Lower leg skin (tissue), 4 donors: ENCODE data around the gene TMPRSS9. TPM values are rescaled to one million over a fixed set of nuclear protein-coding genes. Genes with fewer than 3 reads are reported as not detected.

ENCODE experiments used
- DNase-seq, 2 donors: peaks; one replicate each; pipeline ENCODE4 v3.0.0-alpha.2; 2019; ENCODE audit warnings: low spot score in 2 of 2
- H3K4me3 ChIP-seq: fragments of 200-600 bp; sonication (generic); 2 replicates; pipeline ENCODE4 v1.5.1; 2017; ENCODE audit warnings: mild to moderate bottlenecking, low read depth; ENCODE audit not compliant: poor library complexity, severe bottlenecking
- CTCF ChIP-seq, 3 donors: fragments of 450-650 bp; IDR thresholded peaks; one replicate each; pipeline ENCODE4 v1.5.1; 2016; ENCODE audit warnings: antibody characterized with exemption in 3 of 3, mild to moderate bottlenecking in 3 of 3, moderate library complexity in 2 of 3
- POLR2A ChIP-seq, 2 donors: fragments of 450-650 bp; IDR thresholded peaks; one replicate each; pipeline ENCODE4 v1.6.1; 2016 to 2017; ENCODE audit warnings: antibody characterized with exemption in 2 of 2, mild to moderate bottlenecking in 1 of 2, moderate library complexity in 1 of 2
- WGBS, 2 donors: methylation state at CpG; one replicate each; pipeline ENCODE4 v1.1.5; 2018; 5-methylcytosine and 5-hydroxymethylcytosine counted together
- intact Hi-C: fragments of 100-400 bp; cut with DNase I; formaldehyde crosslinking; loops from one replicate; pipeline ENCODE4 v1.15.0; 2023; ENCODE audit warnings: low total_unique reads
- total RNA-seq, 4 donors: library from RNA; depleted of rRNA; stranded (reverse); fragments of >200 nt; gene quantifications; one replicate each; pipeline ENCODE4 v1.1.0, GENCODE V29; 2016

TMPRSS9 gene
- total RNA-seq, 4 donors from 2014 or later, result not detected

- TF ChIP-seq CTCF (IDR thresholded peaks at IDR 0.05), result no peak
- TF ChIP-seq POLR2A (IDR thresholded peaks at IDR 0.05), result no peak
- no peak for DNase-seq
- intact Hi-C loops, result no loop called here
- WGBS, 2 donors, result 88 to 98% methylated on average over 7 of the region's 7 CpGs
- no peak overlapping the region for H3K4me3 ChIP-seq
Measured at GRCh38 chr19:2419754-2420153, 59.7 kb downstream of the TMPRSS9 start.

DNA sequence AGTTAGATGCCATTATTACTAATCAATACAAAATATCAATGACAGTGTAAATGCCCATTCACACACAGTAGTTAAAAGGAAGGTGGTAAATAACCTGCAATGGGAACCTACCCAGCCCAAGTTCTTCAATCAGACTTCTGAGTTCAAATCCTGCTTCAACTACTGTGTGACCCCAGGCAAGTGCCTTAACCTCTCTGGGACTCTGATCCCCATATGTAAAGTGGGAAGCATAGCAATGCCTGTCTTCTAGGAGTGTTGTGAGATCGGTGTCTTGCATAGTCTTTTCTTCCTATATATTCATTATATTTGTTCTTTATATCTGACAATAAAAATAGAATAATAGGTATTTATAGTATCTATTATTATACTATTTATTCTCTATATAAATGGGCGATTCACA lies 60.4 kb downstream of the TMPRSS9 start:
- TF ChIP-seq CTCF (IDR thresholded peaks at IDR 0.05) (no peak), POLR2A (IDR thresholded peaks at IDR 0.05) (no peak)
- WGBS, 2 donors, result 92 to 95% methylated on average over 2 of the region's 2 CpGs
- DNase-seq, result no peak
- H3K4me3 ChIP-seq, result no peak overlapping the region
- intact Hi-C loops, result no loop called here

DNA sequence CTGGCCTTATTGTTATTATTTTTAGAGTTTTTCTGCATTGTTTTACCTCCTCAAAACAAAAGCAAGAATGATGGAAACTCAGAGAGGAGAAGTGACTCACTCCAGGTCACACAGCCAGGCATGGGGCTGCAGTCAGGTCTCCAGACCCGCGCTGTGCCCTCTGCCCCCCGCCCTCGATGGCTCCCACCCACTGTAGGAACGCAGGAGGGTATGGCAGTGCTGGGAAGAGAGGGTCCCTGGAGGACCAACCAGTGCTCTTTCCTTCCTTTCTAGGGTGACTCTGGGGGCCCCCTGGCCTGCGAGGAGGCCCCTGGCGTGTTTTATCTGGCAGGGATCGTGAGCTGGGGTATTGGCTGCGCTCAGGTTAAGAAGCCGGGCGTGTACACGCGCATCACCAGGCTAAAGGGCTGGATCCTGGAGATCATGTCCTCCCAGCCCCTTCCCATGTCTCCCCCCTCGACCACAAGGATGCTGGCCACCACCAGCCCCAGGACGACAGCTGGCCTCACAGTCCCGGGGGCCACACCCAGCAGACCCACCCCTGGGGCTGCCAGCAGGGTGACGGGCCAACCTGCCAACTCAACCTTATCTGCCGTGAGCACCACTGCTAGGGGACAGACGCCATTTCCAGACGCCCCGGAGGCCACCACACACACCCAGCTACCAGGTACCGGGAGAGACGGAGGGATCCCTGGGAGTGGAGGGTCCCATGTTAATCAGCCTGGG lies 61.7 kb downstream of the TMPRSS9 start:
- WGBS, 2 donors, result 82 to 94% methylated on average over 11 to 22 of the region's 23 CpGs
- no peak for DNase-seq
- intact Hi-C loops, result no loop called here
- TF ChIP-seq POLR2A (IDR thresholded peaks at IDR 0.05) (no peak), CTCF (IDR thresholded peaks at IDR 0.05) (no peak)
- no peak overlapping the region for H3K4me3 ChIP-seq

- 76 to 85% methylated on average over 16 to 19 of the region's 19 CpGs for WGBS, 2 donors
Measured at GRCh38 chr19:2423071-2423914, 63.2 kb downstream of the TMPRSS9 start.

More at GRCh38 chr19:2423071-2423914, 63.2 kb downstream of the TMPRSS9 start:
- TF ChIP-seq POLR2A (IDR thresholded peaks at IDR 0.05) (no peak), CTCF (IDR thresholded peaks at IDR 0.05) (no peak)
- H3K4me3 ChIP-seq, result no peak overlapping the region
- intact Hi-C loops, result no loop called here
- peak in 1 of 2 donors; percentile 86 for DNase-seq
